Stimulated activated CD8-positive, alpha-beta memory T cell treated with anti-CD3 and anti-CD28 coated beads, Interleukin-12 subunit alpha, Interleukin-12 subunit beta, amount 100 ng/mL, for 1 hour (primary cell): Measurements from ENCODE around the gene SIK2.
"Not testable (repeated sequence)": the region's sequence is repeated elsewhere in the genome, so short reads cannot be mapped to it uniquely, and the experiment has no call there.

Experiments used
- DNase-seq: peaks from one replicate; pipeline ENCODE4 v3.0.0-alpha.2; 2020; ENCODE audit warnings: low read depth

The SIK2 gene

GRCh38 chr11:111658493-111658892, 56.2 kb downstream of the SIK2 start:
- not testable (repeated sequence) for DNase-seq

GRCh38 chr11:111659201-111660115, 57.2 kb downstream of the SIK2 start:
- DNase-seq, result no peak

- no peak for DNase-seq
These were observed 58.6 kb downstream of the SIK2 start for GRCh38 chr11:111660822-111661221.

- DNase-seq, result no peak
These were observed 61.6 kb downstream of the SIK2 start for GRCh38 chr11:111663820-111664219.

GRCh38 chr11:111665777-111666176, 63.5 kb downstream of the SIK2 start:
- DNase-seq, result no peak

GRCh38 chr11:111668980-111669379, 66.7 kb downstream of the SIK2 start:
- no peak for DNase-seq

GRCh38 chr11:111671383-111671782, 69.1 kb downstream of the SIK2 start:
- DNase-seq, result no peak

GRCh38 chr11:111672949-111673348, 70.7 kb downstream of the SIK2 start:
- no peak for DNase-seq

- DNase-seq, result no peak
These were observed 72.7 kb downstream of the SIK2 start for GRCh38 chr11:111674941-111675340.

GRCh38 chr11:111675891-111676290, 73.6 kb downstream of the SIK2 start:
- DNase-seq, result no peak

- no peak for DNase-seq
These were observed 74.8 kb downstream of the SIK2 start for GRCh38 chr11:111676878-111677585.

- DNase-seq, result no peak
These were observed 78.4 kb downstream of the SIK2 start for GRCh38 chr11:111680486-111681175.

- DNase-seq, result no peak
These were observed 81.6 kb downstream of the SIK2 start for GRCh38 chr11:111683806-111684205.

GRCh38 chr11:111684251-111684650, 82.0 kb downstream of the SIK2 start:
- no peak for DNase-seq

GRCh38 chr11:111688013-111688412, 85.8 kb downstream of the SIK2 start:
- no peak for DNase-seq

GRCh38 chr11:111691176-111691575, 88.9 kb downstream of the SIK2 start:
- no peak for DNase-seq

- no peak for DNase-seq
These were observed 89.5 kb downstream of the SIK2 start for GRCh38 chr11:111691741-111692140.

- no peak for DNase-seq
These were observed 91.1 kb downstream of the SIK2 start for GRCh38 chr11:111693224-111693937.

- no peak for DNase-seq
These were observed 92.6 kb downstream of the SIK2 start for GRCh38 chr11:111694851-111695250.

- DNase-seq, result no peak
These were observed 94.3 kb downstream of the SIK2 start for GRCh38 chr11:111696556-111696955.

- DNase-seq, result no peak
These were observed 95.7 kb downstream of the SIK2 start for GRCh38 chr11:111697933-111698371.
